ENCODE data around the gene TMC4.
"Not testable (repeated sequence)": the region's sequence is repeated elsewhere in the genome, so short reads cannot be mapped to it uniquely, and the experiment has no call there.

DNA sequence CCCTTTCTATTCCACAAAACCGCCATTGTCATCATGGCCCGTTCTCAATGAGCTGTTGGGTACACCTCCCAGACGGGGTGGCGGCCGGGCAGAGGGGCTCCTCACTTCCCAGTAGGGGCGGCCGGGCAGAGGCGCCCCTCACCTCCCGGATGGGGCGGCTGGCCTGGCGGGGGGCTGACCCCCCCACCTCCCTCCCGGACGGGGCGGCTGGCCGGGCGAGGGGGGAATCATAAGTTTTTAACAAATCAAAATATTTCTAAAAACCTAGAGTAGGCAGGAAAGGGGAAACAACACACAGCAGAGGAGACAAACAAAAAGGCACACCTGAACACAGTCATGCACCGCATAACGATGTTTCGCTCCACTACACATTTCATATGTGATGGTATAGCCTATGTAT, 41.8 kb upstream of the TMC4 start:
- TF ChIP-seq, protein P1, sequence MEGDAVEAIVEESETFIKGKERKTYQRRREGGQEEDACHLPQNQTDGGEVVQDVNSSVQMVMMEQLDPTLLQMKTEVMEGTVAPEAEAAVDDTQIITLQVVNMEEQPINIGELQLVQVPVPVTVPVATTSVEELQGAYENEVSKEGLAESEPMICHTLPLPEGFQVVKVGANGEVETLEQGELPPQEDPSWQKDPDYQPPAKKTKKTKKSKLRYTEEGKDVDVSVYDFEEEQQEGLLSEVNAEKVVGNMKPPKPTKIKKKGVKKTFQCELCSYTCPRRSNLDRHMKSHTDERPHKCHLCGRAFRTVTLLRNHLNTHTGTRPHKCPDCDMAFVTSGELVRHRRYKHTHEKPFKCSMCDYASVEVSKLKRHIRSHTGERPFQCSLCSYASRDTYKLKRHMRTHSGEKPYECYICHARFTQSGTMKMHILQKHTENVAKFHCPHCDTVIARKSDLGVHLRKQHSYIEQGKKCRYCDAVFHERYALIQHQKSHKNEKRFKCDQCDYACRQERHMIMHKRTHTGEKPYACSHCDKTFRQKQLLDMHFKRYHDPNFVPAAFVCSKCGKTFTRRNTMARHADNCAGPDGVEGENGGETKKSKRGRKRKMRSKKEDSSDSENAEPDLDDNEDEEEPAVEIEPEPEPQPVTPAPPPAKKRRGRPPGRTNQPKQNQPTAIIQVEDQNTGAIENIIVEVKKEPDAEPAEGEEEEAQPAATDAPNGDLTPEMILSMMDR (IDR thresholded peaks at IDR 0.05), result not testable (repeated sequence)
- TF ChIP-seq POLR2A (IDR thresholded peaks at IDR 0.05), result not testable (repeated sequence)

Measured in testis (tissue), 2 donors.